HG03457 (cell line): ENCODE results near the gene SH3PXD2A.
A peak's percentile ranks its signal among the peaks of the same experiment; 100 is the strongest.

Experiments used
- ATAC-seq: cut with Tn5 transposase; IDR thresholded peaks from one replicate; pipeline ENCODE4 v1.9.1; 2021; ENCODE audit warnings: moderate number of reproducible peaks; ENCODE audit not compliant: unreplicated experiment

The SH3PXD2A gene

GRCh38 chr10:103708627-103709288, 146.6 kb downstream of the SH3PXD2A start:
- ATAC-seq, result no peak

GRCh38 chr10:103707956-103708626, 147.3 kb downstream of the SH3PXD2A start:
- no peak for ATAC-seq

GRCh38 chr10:103706762-103707161, 148.6 kb downstream of the SH3PXD2A start:
- no peak for ATAC-seq

GRCh38 chr10:103706047-103706446, 149.3 kb downstream of the SH3PXD2A start:
- ATAC-seq, result no peak

GRCh38 chr10:103703941-103704919, 151.1 kb downstream of the SH3PXD2A start:
- no peak for ATAC-seq

GRCh38 chr10:103701380-103702222, 153.8 kb downstream of the SH3PXD2A start:
- no peak for ATAC-seq

GRCh38 chr10:103700436-103700715, 155.0 kb downstream of the SH3PXD2A start:
- ATAC-seq, result no peak

- no peak for ATAC-seq
These were observed 155.6 kb downstream of the SH3PXD2A start for GRCh38 chr10:103699611-103700435.

- ATAC-seq, result no peak
These were observed 157.1 kb downstream of the SH3PXD2A start for GRCh38 chr10:103698266-103698665.

GRCh38 chr10:103697787-103698186, 157.6 kb downstream of the SH3PXD2A start:
- ATAC-seq, result no peak

- ATAC-seq, result no peak
These were observed 158.8 kb downstream of the SH3PXD2A start for GRCh38 chr10:103696411-103697145.

- no peak for ATAC-seq
These were observed 159.3 kb downstream of the SH3PXD2A start for GRCh38 chr10:103696094-103696410.

GRCh38 chr10:103695584-103696005, 159.8 kb downstream of the SH3PXD2A start:
- ATAC-seq, result no peak

- no peak for ATAC-seq
These were observed 161.6 kb downstream of the SH3PXD2A start for GRCh38 chr10:103693812-103694205.

- ATAC-seq, result no peak
These were observed 162.2 kb downstream of the SH3PXD2A start for GRCh38 chr10:103692952-103693811.

- peak; percentile 47 for ATAC-seq
These were observed 162.9 kb downstream of the SH3PXD2A start for GRCh38 chr10:103692436-103692951.

GRCh38 chr10:103691723-103692435, 163.5 kb downstream of the SH3PXD2A start:
- peak; percentile 19 for ATAC-seq

- no peak for ATAC-seq
These were observed 164.1 kb downstream of the SH3PXD2A start for GRCh38 chr10:103691267-103691666.
